Measurements from ENCODE around the gene CLASP1.
"Not testable (repeated sequence)": the region's sequence is repeated elsewhere in the genome, so short reads cannot be mapped to it uniquely, and the experiment has no call there.

The CLASP1 gene

GRCh38 chr2:121492409-121492808 lies 156.9 kb downstream of the CLASP1 start:
- peaks cover 14% of the 10 kb centered on the region for H3K36me3 Mint-ChIP-seq
- H3K9me3 Mint-ChIP-seq, result no peaks in the 10 kb centered on the region
- H3K27me3 Mint-ChIP-seq, result no peaks in the 10 kb centered on the region
- H3K4me3 Mint-ChIP-seq, result no peak overlapping the region
- H3K27ac Mint-ChIP-seq, result no peak overlapping the region
- no peak for DNase-seq
- CTCF ChIA-PET, result no interaction called here
- H3K4me1 Mint-ChIP-seq, result peaks cover 13% of the 10 kb centered on the region

- no peaks in the 10 kb centered on the region for H3K9me3 Mint-ChIP-seq
- H3K27me3 Mint-ChIP-seq, result no peaks in the 10 kb centered on the region
These were observed 157.7 kb downstream of the CLASP1 start for GRCh38 chr2:121491518-121491917.

GRCh38 chr2:121490584-121491133 lies 158.6 kb downstream of the CLASP1 start:
- H3K9me3 Mint-ChIP-seq, result no peaks in the 10 kb centered on the region
- H3K4me1 Mint-ChIP-seq, result peaks cover 13% of the 10 kb centered on the region
- DNase-seq, result no peak
- no peak overlapping the region for H3K4me3 Mint-ChIP-seq
- CTCF ChIA-PET, result no interaction called here
- H3K27me3 Mint-ChIP-seq, result no peaks in the 10 kb centered on the region
- peaks cover 8% of the 10 kb centered on the region for H3K36me3 Mint-ChIP-seq
- no peak overlapping the region for H3K27ac Mint-ChIP-seq

More at GRCh38 chr2:121491518-121491917, 157.7 kb downstream of the CLASP1 start:
- no peak overlapping the region for H3K27ac Mint-ChIP-seq
- H3K4me3 Mint-ChIP-seq, result no peak overlapping the region
- no peak for DNase-seq
- CTCF ChIA-PET, result no interaction called here
- H3K36me3 Mint-ChIP-seq, result peaks cover 8% of the 10 kb centered on the region
- peaks cover 13% of the 10 kb centered on the region for H3K4me1 Mint-ChIP-seq

- Mint-ChIP-seq H3K9me3 (no peaks in the 10 kb centered on the region), H3K36me3 (peaks cover 8% of the 10 kb centered on the region), H3K27ac (no peak overlapping the region), H3K4me1 (peaks cover 13% of the 10 kb centered on the region), H3K27me3 (no peaks in the 10 kb centered on the region), H3K4me3 (no peak overlapping the region)
- no peak for DNase-seq
- CTCF ChIA-PET, result no interaction called here
These were observed 159.2 kb downstream of the CLASP1 start for GRCh38 chr2:121489911-121490583.

- Mint-ChIP-seq H3K27me3 (no peaks in the 10 kb centered on the region), H3K4me3 (no peak overlapping the region), H3K27ac (no peak overlapping the region), H3K9me3 (no peaks in the 10 kb centered on the region), H3K4me1 (peaks cover 13% of the 10 kb centered on the region), H3K36me3 (peaks cover 8% of the 10 kb centered on the region)
- CTCF ChIA-PET, result interaction anchor here (0.8 kb wide), 1 partner anchor 15 kb away, joined by 3 read pairs; no protein-coding TSS in a partner anchor
- no peak for DNase-seq
These were observed 160.0 kb downstream of the CLASP1 start for GRCh38 chr2:121489284-121489683.

GRCh38 chr2:121486191-121486790 lies 163.0 kb downstream of the CLASP1 start:
- CTCF ChIA-PET, result no interaction called here
- H3K9me3 Mint-ChIP-seq, result no peaks in the 10 kb centered on the region
- H3K27ac Mint-ChIP-seq, result no peak overlapping the region

GRCh38 chr2:121485039-121485438 lies 164.2 kb downstream of the CLASP1 start:
- no peaks in the 10 kb centered on the region for H3K9me3 Mint-ChIP-seq
- no peak overlapping the region for H3K4me3 Mint-ChIP-seq
- H3K4me1 Mint-ChIP-seq, result peaks cover 6% of the 10 kb centered on the region
- CTCF ChIA-PET, result no interaction called here
- H3K27ac Mint-ChIP-seq, result no peak overlapping the region
- H3K36me3 Mint-ChIP-seq, result peaks cover 2% of the 10 kb centered on the region
- no peaks in the 10 kb centered on the region for H3K27me3 Mint-ChIP-seq
- no peak for DNase-seq

More at GRCh38 chr2:121486191-121486790, 163.0 kb downstream of the CLASP1 start:
- H3K4me1 Mint-ChIP-seq, result peaks cover 10% of the 10 kb centered on the region
- H3K36me3 Mint-ChIP-seq, result peaks cover 2% of the 10 kb centered on the region
- no peaks in the 10 kb centered on the region for H3K27me3 Mint-ChIP-seq
- no peak for DNase-seq
- H3K4me3 Mint-ChIP-seq, result no peak overlapping the region

GRCh38 chr2:121483846-121484245 lies 165.4 kb downstream of the CLASP1 start:
- DNase-seq, result no peak
- no peaks in the 10 kb centered on the region for H3K27me3 Mint-ChIP-seq
- no peak overlapping the region for H3K27ac Mint-ChIP-seq
- no peak overlapping the region for H3K4me3 Mint-ChIP-seq
- no peaks in the 10 kb centered on the region for H3K4me1 Mint-ChIP-seq
- peaks cover 5% of the 10 kb centered on the region for H3K36me3 Mint-ChIP-seq
- CTCF ChIA-PET, result no interaction called here
- H3K9me3 Mint-ChIP-seq, result no peaks in the 10 kb centered on the region

- no peak for DNase-seq
- no peaks in the 10 kb centered on the region for H3K27me3 Mint-ChIP-seq
- H3K27ac Mint-ChIP-seq, result no peak overlapping the region
- peaks cover 5% of the 10 kb centered on the region for H3K36me3 Mint-ChIP-seq
- H3K4me1 Mint-ChIP-seq, result no peaks in the 10 kb centered on the region
- no peak overlapping the region for H3K4me3 Mint-ChIP-seq
- H3K9me3 Mint-ChIP-seq, result no peaks in the 10 kb centered on the region
- CTCF ChIA-PET, result no interaction called here
These were observed 166.2 kb downstream of the CLASP1 start for GRCh38 chr2:121483021-121483420.

- peaks cover 5% of the 10 kb centered on the region for H3K36me3 Mint-ChIP-seq
- H3K9me3 Mint-ChIP-seq, result no peaks in the 10 kb centered on the region
- CTCF ChIA-PET, result interaction anchor here (1.0 kb wide), 1 partner anchor 78 kb away, joined by 5 read pairs; no protein-coding TSS in a partner anchor
- no peak overlapping the region for H3K27ac Mint-ChIP-seq
- no peaks in the 10 kb centered on the region for H3K4me1 Mint-ChIP-seq
- no peaks in the 10 kb centered on the region for H3K27me3 Mint-ChIP-seq
- no peak for DNase-seq
- H3K4me3 Mint-ChIP-seq, result no peak overlapping the region
These were observed 168.4 kb downstream of the CLASP1 start for GRCh38 chr2:121480826-121481225.

GRCh38 chr2:121479882-121480522 lies 169.3 kb downstream of the CLASP1 start:
- Mint-ChIP-seq H3K4me3 (no peak overlapping the region), H3K36me3 (peaks cover 5% of the 10 kb centered on the region), H3K9me3 (no peaks in the 10 kb centered on the region), H3K27ac (no peak overlapping the region), H3K27me3 (no peaks in the 10 kb centered on the region), H3K4me1 (no peaks in the 10 kb centered on the region)
- no peak for DNase-seq
- CTCF ChIA-PET, result interaction anchor here (0.5 to 1.0 kb wide), 3 partner anchors 12 to 345 kb away, joined by 3 to 5 read pairs (median 4); no protein-coding TSS in a partner anchor

GRCh38 chr2:121478996-121479745 lies 170.1 kb downstream of the CLASP1 start:
- Mint-ChIP-seq H3K36me3 (peaks cover 5% of the 10 kb centered on the region), H3K27ac (no peak overlapping the region), H3K4me3 (no peak overlapping the region), H3K4me1 (no peaks in the 10 kb centered on the region), H3K9me3 (no peaks in the 10 kb centered on the region), H3K27me3 (no peaks in the 10 kb centered on the region)
- no peak for DNase-seq
- CTCF ChIA-PET, result no interaction called here

GRCh38 chr2:121478358-121478995 lies 170.8 kb downstream of the CLASP1 start:
- H3K36me3 Mint-ChIP-seq, H3K27ac Mint-ChIP-seq, H3K27me3 Mint-ChIP-seq, DNase-seq, H3K4me3 Mint-ChIP-seq, CTCF ChIA-PET, H3K9me3 Mint-ChIP-seq, H3K4me1 Mint-ChIP-seq: not testable (repeated sequence)

- Mint-ChIP-seq H3K27ac (no peak overlapping the region), H3K4me1 (peaks cover 11% of the 10 kb centered on the region), H3K27me3 (no peaks in the 10 kb centered on the region), H3K36me3 (peaks cover 4% of the 10 kb centered on the region), H3K4me3 (no peak overlapping the region), H3K9me3 (no peaks in the 10 kb centered on the region)
- CTCF ChIA-PET, result no interaction called here
- no peak for DNase-seq
These were observed 172.6 kb downstream of the CLASP1 start for GRCh38 chr2:121476684-121477083.

Measured in activated naive CD4-positive, alpha-beta T cell treated with anti-CD3 and anti-CD28 coated beads, Interleukin-2, amount 10 ng/mL, durations not matched to agents 7 days and 5 days (primary cell).